Effector CD8-positive, alpha-beta T cell (primary cell): ENCODE results near the gene ATP11A.

Experiments
- DNase-seq: peaks from one replicate; lab custom pipeline; 2025; lab: John Stamatoyannopoulos, UW

The ATP11A gene

DNA sequence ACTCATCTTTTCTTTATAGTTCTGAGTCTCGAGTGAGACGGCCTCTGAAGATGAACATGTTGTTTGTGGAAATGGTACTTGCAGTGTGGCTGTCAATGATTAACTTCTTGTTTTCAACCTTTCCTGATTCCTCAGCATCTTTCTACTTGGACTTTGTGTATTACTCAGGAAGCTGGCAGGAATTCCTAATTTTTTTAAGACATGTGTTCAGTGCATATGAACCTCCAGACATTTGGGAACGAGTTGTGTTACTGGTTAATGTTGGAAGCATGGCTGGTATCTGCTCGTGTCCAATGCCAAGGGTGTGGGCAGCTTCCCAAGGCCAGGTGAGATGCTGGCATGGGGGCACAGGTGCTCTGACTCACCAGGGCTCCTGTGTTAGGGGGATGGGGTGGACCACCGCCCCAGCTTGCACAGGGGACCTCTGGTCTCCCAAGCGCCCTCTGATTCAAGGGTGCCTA lies 218.1 kb downstream of the ATP11A start:
- no peak for DNase-seq

GRCh38 chr13:112908342-112908741 lies 218.5 kb downstream of the ATP11A start:
- DNase-seq: no peak

- DNase-seq: no peak
Observed at GRCh38 chr13:112910016-112910415, 220.2 kb downstream of the ATP11A start.

DNA sequence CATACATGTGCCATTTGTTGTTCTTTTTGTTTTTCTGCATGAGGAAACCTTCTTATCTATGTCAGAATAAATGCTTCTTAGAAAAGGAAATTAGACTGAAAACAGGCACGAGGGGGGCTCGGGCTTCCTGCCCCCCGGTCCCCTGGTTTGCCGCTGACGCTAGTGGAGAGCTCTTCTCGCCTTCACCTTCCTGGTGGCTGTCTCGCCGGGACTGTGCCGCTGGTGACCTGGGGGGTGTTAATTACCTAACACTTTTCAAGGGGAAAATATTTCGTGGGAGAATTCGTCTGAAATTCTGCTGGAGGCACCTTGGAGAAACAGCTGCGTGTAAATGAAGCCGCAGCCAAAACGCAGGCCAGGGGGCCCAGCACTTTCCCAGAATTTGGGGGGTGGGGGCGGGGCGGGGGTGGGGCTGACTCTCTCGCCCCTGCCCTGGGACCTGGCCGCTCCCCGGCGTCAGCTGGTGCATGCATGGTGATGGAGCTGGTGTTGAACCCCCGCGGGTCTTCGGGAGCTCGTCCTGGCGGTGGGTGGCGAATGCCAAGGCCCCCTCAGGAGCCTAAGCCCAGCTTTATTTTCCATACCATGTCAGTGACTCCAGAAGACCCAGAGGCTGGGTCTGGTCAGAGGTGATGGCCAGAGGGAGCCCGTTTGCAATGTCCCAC lies 220.9 kb downstream of the ATP11A start:
- no peak for DNase-seq

DNA sequence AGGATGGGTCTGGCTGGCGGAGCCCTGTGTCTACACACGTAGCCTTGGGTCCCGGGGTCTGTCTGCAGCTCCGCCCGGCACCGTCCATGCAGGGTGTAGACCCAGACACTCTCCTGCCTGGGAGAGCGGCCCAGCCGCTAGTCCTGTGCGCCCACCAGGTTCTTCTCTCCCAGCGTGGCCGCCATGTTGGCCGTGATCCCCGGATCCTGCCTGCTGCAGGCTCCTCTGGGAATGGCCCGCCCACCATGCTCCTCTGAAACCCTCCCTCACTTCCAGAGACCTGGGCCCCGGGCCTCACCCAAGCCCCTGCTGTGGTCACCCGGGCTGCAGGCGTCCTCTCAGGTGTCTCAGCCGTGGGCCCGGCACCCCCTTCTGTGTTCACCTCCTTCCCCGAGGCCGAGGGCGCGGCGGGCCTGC lies 221.5 kb downstream of the ATP11A start:
- no peak for DNase-seq

DNA sequence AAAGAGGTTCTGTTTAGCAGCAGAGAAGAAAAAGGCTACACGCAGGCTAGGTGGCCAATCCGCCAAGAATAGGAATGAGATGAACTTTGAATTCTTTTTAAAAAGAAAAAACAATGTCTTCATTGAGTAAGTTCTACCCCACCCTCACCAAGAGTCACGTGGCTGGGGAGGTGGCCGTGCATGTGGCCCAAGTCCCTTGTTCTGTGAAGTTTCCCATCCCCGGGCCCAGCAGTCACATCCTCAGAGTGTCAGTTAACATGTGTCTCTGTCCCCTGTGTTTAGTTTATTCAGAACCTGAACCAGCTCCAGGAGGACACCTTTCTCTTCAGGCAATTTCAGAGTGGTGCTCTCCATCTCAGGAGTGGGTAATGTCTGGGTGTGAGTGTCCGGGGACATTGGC lies 222.0 kb downstream of the ATP11A start:
- DNase-seq: no peak

DNA sequence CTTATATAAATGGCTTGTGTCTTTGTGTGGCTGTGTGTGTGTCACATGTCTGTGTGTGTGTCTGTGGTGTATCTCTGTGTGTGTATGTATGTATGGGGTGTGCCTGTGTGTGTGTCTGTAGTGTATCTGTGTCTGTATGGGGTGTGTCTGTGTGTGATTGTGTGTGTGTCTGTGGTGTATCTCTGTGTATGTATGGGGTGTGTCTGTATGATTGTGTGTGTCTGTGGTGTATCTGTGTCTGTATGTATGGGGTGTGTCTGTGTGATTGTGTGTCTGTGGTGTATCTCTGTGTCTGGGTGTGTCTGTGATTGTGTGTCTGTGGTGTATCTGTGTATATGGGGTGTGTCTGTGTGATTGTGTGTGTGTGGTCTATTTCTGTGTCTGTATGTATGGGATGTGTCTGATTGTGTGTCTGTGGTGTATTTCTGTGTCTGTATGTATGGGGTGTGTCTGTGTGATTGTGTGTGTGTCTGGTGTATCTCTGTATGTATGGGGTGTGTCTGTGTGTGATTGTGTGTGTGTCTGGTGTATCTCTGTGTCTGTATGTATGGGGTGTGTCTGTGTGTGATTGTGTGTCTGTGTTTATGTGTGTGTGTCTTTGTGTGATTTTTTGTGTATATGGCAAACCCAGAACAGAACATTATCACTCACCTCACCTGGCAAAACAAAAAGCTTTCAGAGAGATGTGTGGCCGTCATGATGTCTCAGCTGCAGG lies 223.0 kb downstream of the ATP11A start:
- DNase-seq: no peak

DNA sequence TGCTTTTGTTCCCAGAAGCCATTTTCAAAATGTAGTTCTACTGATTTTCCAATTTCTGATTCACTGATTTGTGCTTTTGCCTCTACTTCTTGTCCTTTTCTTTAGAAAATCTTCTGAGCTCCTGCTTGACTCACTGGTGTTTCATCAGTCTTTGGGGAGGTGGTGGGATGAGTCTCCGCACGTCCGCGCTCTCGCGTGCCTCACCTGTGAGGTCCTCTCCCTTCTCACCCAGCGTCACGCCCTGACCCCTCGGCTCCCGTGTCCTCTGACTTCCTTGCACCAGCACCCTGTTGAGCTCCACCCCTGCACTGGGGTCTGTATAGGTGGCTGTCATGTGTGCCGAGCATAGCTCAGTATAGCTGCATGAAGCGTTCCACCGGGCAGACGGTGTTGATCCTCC lies 226.5 kb downstream of the ATP11A start:
- no peak for DNase-seq

GRCh38 chr13:112917056-112917664 lies 227.3 kb downstream of the ATP11A start:
- DNase-seq: no peak

- DNase-seq: no peak
Observed at GRCh38 chr13:112917737-112918136, 227.9 kb downstream of the ATP11A start.

DNA sequence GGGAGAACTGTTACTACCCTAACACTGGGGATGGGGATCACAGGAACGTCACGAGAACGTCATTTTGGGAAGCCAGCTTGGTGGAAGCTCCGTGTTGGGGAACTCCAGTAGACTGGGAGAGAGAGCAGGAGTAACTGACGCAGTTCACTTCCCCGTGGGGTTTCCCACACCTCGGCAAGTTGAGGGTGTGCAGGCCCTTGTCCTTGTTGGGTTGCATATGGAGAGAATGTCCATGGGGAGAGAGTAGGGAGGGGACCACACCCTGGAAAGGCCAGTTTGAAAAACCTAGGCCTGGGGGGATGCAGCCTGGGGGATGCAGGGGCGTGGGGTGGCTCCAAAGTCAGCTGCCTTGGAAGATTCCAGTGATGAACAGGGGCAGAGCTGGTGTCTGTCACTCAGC lies 228.4 kb downstream of the ATP11A start:
- no peak for DNase-seq

GRCh38 chr13:112918746-112919145 lies 228.9 kb downstream of the ATP11A start:
- no peak for DNase-seq

- DNase-seq: no peak
Observed at GRCh38 chr13:112923962-112924361, 234.1 kb downstream of the ATP11A start.

- no peak for DNase-seq
Observed at GRCh38 chr13:112924365-112924764, 234.5 kb downstream of the ATP11A start.

- no peak for DNase-seq
Observed at GRCh38 chr13:112926003-112926402, 236.2 kb downstream of the ATP11A start.

DNA sequence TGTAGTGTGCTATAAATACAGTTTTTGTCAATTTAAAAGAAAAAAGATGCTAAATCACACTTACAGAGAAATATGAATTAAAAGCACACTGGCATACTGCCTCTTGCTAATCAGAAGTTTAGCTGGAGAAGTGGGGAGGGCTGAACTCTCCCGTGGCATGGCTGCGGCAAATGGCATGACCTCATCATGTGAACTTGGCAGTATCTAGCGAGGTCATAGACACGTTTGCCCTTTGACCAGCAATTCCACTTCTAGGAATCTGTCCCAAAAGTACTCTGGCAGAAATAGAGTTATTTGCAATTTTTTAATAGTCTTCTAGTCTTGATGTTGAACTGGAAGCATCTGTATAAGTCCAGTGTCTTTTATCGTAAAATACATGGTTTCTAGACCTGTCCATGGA lies 237.2 kb downstream of the ATP11A start:
- DNase-seq: no peak

DNA sequence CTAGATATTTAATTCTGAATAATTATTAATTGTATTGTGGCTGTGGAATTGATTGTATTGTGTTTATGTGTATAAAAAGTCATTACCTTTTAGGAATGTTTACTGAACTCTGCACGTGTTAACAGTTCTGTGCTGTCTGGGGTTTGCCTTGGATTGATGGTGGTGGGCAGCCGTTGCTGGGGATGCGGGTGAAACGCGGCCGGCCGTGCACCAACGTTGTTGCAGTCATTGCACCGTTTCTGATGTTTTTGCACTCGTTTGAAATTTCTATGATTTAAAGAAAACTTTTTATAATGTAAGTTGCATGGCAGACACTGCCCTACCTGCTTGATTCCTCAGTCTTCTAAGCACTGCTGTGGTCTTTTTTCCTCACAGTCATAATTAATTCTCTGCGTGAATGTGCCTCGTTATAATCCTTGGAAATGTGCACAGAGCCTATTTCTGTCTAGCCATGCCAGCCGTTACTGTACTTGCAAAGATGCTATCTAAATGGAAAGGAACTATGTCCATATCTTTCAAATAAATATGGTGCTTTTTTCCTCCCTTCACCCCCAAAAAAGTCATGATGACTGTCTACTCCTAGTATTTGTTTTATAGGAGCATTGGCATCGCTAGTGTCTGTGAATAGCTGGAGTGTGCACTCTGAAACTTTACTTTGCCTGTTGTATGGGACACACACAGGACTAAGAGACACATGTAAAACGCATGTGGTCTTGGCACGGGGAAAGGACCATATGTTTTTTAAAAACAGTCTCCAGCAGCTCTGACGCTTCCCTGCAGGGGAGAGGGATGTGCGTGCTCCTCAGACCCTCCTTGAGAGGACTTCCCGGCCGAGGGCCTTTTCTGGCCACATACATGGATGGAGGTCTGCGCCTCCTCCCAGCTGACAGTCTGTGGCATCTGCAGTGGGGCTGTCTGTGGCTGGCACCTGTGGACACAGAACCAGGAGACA lies 238.5 kb downstream of the ATP11A start:
- no peak for DNase-seq

DNA sequence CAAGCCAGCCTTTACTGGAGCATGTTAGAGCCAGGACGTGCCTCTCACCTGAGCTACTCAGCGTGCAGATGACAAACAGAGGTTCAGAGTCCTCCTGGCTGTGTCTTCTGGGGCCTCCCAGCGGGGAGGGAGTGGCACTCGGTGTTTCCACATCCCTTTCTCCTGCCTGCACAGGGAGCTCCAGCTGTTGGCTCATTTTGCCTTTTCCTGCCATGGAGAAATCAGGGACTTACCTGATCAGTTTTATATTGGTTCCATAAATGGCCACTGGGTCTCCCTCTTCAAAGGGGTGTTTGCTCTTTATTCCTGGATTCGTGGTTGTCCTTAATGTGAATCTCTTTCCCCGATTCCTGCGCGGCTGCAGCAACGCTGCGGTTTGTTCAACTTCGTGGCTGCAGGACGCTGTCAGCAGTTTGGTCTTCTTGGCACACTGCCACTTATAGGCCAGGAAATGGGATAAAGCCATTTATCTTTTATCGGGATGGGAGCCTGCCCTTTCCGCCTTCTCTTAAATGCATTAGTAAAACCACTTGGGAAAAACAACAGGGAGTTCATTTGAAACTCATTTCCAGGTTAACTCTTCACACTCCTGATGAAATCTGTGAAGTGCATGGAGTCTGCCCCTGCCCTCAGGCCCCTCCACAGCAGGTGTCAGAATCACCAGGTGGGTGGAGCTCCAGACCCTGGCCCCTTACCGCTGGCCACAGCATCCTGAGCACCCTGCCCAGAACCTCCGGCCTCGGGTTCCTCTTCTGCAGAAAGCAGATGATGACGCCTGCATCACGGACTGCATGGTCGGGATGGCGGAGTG lies 239.3 kb downstream of the ATP11A start:
- no peak for DNase-seq

DNA sequence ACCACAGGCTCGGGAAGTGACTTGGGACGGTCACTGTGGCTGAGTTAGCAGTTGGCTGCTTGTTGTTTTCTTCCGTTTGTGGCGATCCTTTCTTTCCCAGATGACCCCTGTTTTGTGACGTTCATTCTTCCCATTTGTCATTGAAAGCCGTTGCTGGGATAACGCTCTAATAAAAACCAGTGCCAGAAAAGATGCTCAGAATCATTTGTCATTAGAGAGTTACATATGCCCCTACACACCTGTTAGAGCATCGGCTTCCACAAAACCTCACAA lies 239.9 kb downstream of the ATP11A start:
- no peak for DNase-seq

- DNase-seq: no peak
Observed at GRCh38 chr13:112930192-112930591, 240.4 kb downstream of the ATP11A start.
